T-helper 2 cell (primary cell): ENCODE data around the gene HOXC10.

Source experiments
- DNase-seq, 5 experiments: peaks; one replicate each; pipeline versions ENCODE4 v3.0.0 to v3.0.0-alpha.2; 2012 to 2022

Gene HOXC10

GRCh38 chr12:53950789-53951576 is 34.0 kb upstream of the HOXC10 start:
- DNase-seq, result no peak

- no peak for DNase-seq
Measured at GRCh38 chr12:53951577-53952334, 33.2 kb upstream of the HOXC10 start.

- no peak for DNase-seq
Measured at GRCh38 chr12:53952335-53952694, 32.6 kb upstream of the HOXC10 start.

GRCh38 chr12:53952871-53953734 is 31.8 kb upstream of the HOXC10 start:
- DNase-seq, result no peak

- DNase-seq, result no peak
Measured at GRCh38 chr12:53953831-53954693, 30.9 kb upstream of the HOXC10 start.

GRCh38 chr12:53954694-53955035 is 30.3 kb upstream of the HOXC10 start, which contains the start of gene HOXC12:
TSS of gene HOXC12 (plus strand) at chr12:53954903. CDS start at chr12:53954930, 27 bp downstream.
- no peak for DNase-seq

GRCh38 chr12:53955036-53955775 is 29.7 kb upstream of the HOXC10 start:
- DNase-seq, result no peak

GRCh38 chr12:53955776-53956250 is 29.1 kb upstream of the HOXC10 start:
- DNase-seq, result no peak

- no peak for DNase-seq
Measured at GRCh38 chr12:53956251-53956887, 28.6 kb upstream of the HOXC10 start.

GRCh38 chr12:53956914-53957536 is 27.9 kb upstream of the HOXC10 start:
- DNase-seq, result no peak

- DNase-seq, result no peak
Measured at GRCh38 chr12:53958128-53958527, 26.8 kb upstream of the HOXC10 start.

- DNase-seq, result no peak
Measured at GRCh38 chr12:53959314-53959713, 25.6 kb upstream of the HOXC10 start.

GRCh38 chr12:53960187-53961024 is 24.5 kb upstream of the HOXC10 start:
- DNase-seq, result no peak

GRCh38 chr12:53961025-53961761 is 23.8 kb upstream of the HOXC10 start:
- no peak for DNase-seq

GRCh38 chr12:53963005-53963404 is 21.9 kb upstream of the HOXC10 start:
- DNase-seq, result no peak

GRCh38 chr12:53963434-53964314 is 21.3 kb upstream of the HOXC10 start:
- DNase-seq, result no peak

GRCh38 chr12:53964315-53964713 is 20.6 kb upstream of the HOXC10 start:
- DNase-seq, result no peak
